ENCODE results near the gene EIF4A3. TPM values are rescaled to one million over a fixed set of nuclear protein-coding genes. Genes with fewer than 3 reads are reported as not detected.

Gene EIF4A3
- total RNA-seq, 2 experiments from 2014 or later: 178 to 183 TPM

GRCh38 chr17:80132906-80133625 lies 13.9 kb downstream of the EIF4A3 start:
- peak overlapping the region; percentile 4 for H3K27ac Mint-ChIP-seq
- ChIA-PET CTCF (interaction anchor here (1.3 to 1.9 kb wide), 2 partner anchors 31 to 124 kb away, joined by 3 to 5 read pairs; partner anchors contain the start of gene GAA), POLR2A (interaction anchor here (0.8 to 2.7 kb wide), 5 partner anchors 10 to 221 kb away, joined by 3 to 19 read pairs (median 3); no protein-coding TSS in a partner anchor)
- intact Hi-C loops (cut with micrococcal nuclease): no loop called here
- no peak for ATAC-seq
- no peak for DNase-seq
- peaks cover 38% of the 10 kb centered on the region for H3K36me3 Mint-ChIP-seq (ENCODE audit: low read depth)
- no peaks in the 10 kb centered on the region for H3K9me3 Mint-ChIP-seq
- H3K4me1 Mint-ChIP-seq (ENCODE audit: low read depth): no peaks in the 10 kb centered on the region
- H3K27me3 Mint-ChIP-seq: peaks cover 9% of the 10 kb centered on the region
- TF ChIP-seq CTCF (IDR thresholded peaks at IDR 0.05): no peak
- no peak overlapping the region for H3K4me3 Mint-ChIP-seq

- H3K36me3 Mint-ChIP-seq (ENCODE audit: low read depth): peaks cover 24% of the 10 kb centered on the region
- H3K9me3 Mint-ChIP-seq: no peaks in the 10 kb centered on the region
- intact Hi-C loops (cut with micrococcal nuclease): no loop called here
- DNase-seq (no peak), ATAC-seq (no peak)
- H3K4me3 Mint-ChIP-seq: no peak overlapping the region
- peaks cover 15% of the 10 kb centered on the region for H3K27me3 Mint-ChIP-seq
- no peaks in the 10 kb centered on the region for H3K4me1 Mint-ChIP-seq (ENCODE audit: low read depth)
- ChIA-PET POLR2A (interaction anchor here (1.1 kb wide), 2 partner anchors 14 to 104 kb away, joined by 3 read pairs; no protein-coding TSS in a partner anchor), CTCF (no interaction called here)
- H3K27ac Mint-ChIP-seq: no peak overlapping the region
- TF ChIP-seq CTCF (IDR thresholded peaks at IDR 0.05): no peak
Observed at GRCh38 chr17:80130992-80131391, 15.9 kb downstream of the EIF4A3 start.

DNA sequence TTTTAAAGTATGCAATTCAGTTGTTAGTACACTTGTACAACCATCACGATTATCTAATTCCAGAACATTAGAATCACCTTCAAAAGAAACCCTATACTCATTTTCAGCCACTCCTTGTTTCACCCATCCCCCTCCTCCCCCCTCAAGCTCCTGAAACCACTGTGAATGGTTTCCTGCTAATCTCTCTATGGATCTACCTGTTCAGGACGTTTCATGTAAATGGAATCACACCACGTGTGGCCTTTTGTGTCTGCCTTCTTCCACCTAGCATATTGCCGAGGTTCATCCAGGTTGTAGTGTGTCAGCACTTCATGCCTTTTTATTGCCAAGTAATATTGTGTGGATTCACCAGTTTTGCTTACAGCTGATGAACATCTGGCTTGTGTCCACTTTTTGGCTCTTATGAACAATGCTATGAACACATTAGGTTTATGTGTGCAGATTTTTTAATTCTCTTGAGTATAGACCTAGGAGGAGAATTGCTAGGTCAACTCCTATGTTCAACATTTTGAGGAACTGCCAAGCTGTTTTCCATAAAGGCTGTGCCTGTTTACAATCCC lies 17.8 kb downstream of the EIF4A3 start:
- no peak overlapping the region for H3K4me3 Mint-ChIP-seq
- POLR2A ChIA-PET: interaction anchor here (1.3 kb wide), 1 partner anchor 17 kb away, joined by 3 read pairs; no protein-coding TSS in a partner anchor
- CTCF ChIA-PET: interaction anchor here (1.5 to 1.6 kb wide), 2 partner anchors 22 to 28 kb away, joined by 3 read pairs; partner anchors contain the start of gene GAA
- no peaks in the 10 kb centered on the region for H3K9me3 Mint-ChIP-seq
- intact Hi-C loops (cut with micrococcal nuclease): no loop called here
- H3K27ac Mint-ChIP-seq: no peak overlapping the region
- TF ChIP-seq CTCF (IDR thresholded peaks at IDR 0.05): no peak
- peaks cover 15% of the 10 kb centered on the region for H3K27me3 Mint-ChIP-seq
- no peaks in the 10 kb centered on the region for H3K4me1 Mint-ChIP-seq (ENCODE audit: low read depth)
- ATAC-seq: no peak
- DNase-seq: no peak
- peaks cover 14% of the 10 kb centered on the region for H3K36me3 Mint-ChIP-seq (ENCODE audit: low read depth)

DNA sequence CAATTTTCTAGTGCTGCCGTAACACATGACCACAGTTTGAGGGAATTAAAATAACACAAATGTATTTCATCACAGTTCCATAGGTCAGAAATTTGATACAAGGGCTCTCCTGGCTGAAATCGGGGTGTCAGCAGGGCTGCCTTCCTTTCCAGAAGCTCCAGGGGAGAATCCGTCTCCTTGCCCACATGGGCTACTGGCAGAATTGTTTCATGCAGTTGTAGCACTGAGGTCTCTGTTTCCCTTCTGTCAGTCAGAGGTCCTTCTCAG lies 20.5 kb downstream of the EIF4A3 start:
- ChIA-PET CTCF (interaction anchor here (1.5 kb wide), 1 partner anchor 25 kb away, joined by 3 read pairs; the partner anchor contains the start of gene GAA), POLR2A (interaction anchor here (1.3 to 2.1 kb wide), 3 partner anchors 16 to 25 kb away, joined by 4 read pairs; partner anchors contain the start of gene GAA)
- intact Hi-C loops (cut with micrococcal nuclease): no loop called here

More for the DNA sequence above, 20.5 kb downstream of the EIF4A3 start:
- no peak for TF ChIP-seq CTCF (IDR thresholded peaks at IDR 0.05)
- DNase-seq (no peak), ATAC-seq (no peak)
- H3K4me3 Mint-ChIP-seq: no peak overlapping the region
- no peaks in the 10 kb centered on the region for H3K36me3 Mint-ChIP-seq (ENCODE audit: low read depth)
- no peaks in the 10 kb centered on the region for H3K4me1 Mint-ChIP-seq (ENCODE audit: low read depth)
- peaks cover 15% of the 10 kb centered on the region for H3K27me3 Mint-ChIP-seq
- H3K27ac Mint-ChIP-seq: no peak overlapping the region
- no peaks in the 10 kb centered on the region for H3K9me3 Mint-ChIP-seq
